Gastrocnemius medialis (tissue), 4 donors: ENCODE measurements around the gene OR10V1.

ENCODE experiments used
- CTCF ChIP-seq, 5 experiments: fragments of 450-650 bp in 3 of 5; fragments of 200-600 bp in 2 of 5; sonication (generic) in 2 of 5; IDR thresholded peaks in 4 of 5; conservative IDR thresholded peaks in 1 of 5; 1 replicate in 4 of 5; 2 replicates in 1 of 5; pipeline ENCODE4 v1.5.1; 2016 to 2019; ENCODE audit warnings: antibody characterized with exemption in 5 of 5, mild to moderate bottlenecking in 3 of 5, moderate library complexity in 3 of 5
- POLR2A ChIP-seq, 2 donors: fragments of 450-650 bp; IDR thresholded peaks; one replicate each; pipeline ENCODE4 v1.6.1; 2017; ENCODE audit warnings: antibody characterized with exemption in 2 of 2, mild to moderate bottlenecking in 2 of 2, moderate library complexity in 2 of 2

GRCh38 chr11:59692915-59693314 is 20.7 kb downstream of the OR10V1 start:
- TF ChIP-seq CTCF (IDR thresholded peaks at IDR 0.05 in 4 of 5, conservative IDR thresholded peaks at IDR 0.05 in 1 of 5) (no peak), POLR2A (IDR thresholded peaks at IDR 0.05) (no peak)
